HG02571 (cell line): ENCODE results near the gene USP25.
A peak's percentile ranks its signal among the peaks of the same experiment; 100 is the strongest.

Experiments used
- ATAC-seq: cut with Tn5 transposase; IDR thresholded peaks from one replicate; pipeline ENCODE4 v1.9.1; 2021; ENCODE audit warnings: mild to moderate bottlenecking, moderate library complexity; ENCODE audit not compliant: unreplicated experiment

Gene USP25, protein sequence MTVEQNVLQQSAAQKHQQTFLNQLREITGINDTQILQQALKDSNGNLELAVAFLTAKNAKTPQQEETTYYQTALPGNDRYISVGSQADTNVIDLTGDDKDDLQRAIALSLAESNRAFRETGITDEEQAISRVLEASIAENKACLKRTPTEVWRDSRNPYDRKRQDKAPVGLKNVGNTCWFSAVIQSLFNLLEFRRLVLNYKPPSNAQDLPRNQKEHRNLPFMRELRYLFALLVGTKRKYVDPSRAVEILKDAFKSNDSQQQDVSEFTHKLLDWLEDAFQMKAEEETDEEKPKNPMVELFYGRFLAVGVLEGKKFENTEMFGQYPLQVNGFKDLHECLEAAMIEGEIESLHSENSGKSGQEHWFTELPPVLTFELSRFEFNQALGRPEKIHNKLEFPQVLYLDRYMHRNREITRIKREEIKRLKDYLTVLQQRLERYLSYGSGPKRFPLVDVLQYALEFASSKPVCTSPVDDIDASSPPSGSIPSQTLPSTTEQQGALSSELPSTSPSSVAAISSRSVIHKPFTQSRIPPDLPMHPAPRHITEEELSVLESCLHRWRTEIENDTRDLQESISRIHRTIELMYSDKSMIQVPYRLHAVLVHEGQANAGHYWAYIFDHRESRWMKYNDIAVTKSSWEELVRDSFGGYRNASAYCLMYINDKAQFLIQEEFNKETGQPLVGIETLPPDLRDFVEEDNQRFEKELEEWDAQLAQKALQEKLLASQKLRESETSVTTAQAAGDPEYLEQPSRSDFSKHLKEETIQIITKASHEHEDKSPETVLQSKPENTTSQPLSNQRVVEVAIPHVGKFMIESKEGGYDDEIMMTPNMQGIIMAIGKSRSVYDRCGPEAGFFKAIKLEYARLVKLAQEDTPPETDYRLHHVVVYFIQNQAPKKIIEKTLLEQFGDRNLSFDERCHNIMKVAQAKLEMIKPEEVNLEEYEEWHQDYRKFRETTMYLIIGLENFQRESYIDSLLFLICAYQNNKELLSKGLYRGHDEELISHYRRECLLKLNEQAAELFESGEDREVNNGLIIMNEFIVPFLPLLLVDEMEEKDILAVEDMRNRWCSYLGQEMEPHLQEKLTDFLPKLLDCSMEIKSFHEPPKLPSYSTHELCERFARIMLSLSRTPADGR

DNA sequence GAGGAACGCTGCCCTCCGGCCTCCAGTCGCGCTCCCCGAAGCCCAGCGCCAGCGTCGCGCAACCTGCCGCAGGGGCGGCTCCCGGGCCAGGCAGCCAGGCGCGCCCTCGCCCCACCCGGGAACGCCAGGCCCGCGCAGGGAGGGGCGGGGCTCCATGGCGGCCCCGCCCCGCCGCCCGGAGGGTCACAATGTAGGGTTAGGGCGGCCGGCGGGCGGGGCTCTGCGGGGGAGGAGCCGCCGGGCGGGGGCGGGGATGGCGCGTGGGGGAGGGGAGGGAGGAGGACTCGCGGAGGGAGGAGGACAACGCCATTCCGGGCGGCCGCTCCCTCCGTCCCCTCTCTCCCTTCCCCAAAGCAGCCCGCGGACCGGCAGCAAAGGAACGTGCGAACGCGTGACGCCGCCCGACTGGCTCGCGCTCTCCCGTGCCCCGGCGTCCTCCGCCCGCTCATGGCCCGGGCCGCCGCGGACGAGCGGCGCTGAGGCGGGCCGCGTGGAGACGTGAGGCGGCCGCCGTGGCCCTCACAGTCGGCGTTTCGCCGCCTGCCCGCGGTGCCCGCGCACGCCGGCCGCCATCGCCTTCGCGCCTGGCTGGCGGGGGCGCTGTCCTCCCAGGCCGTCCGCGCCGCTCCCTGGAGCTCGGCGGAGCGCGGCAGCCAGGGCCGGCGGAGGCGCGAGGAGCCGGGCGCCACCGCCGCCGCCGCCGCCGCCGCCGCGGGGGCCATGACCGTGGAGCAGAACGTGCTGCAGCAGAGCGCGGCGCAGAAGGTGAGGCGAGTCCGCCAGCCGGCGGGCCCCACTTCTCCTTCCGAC is at the start of gene USP25:
TSS of gene USP25 (plus strand) at position 309 of the 810 bp plus-strand sequence. CDS start at position 721, 412 bp downstream.
- ATAC-seq = peak; percentile 78

DNA sequence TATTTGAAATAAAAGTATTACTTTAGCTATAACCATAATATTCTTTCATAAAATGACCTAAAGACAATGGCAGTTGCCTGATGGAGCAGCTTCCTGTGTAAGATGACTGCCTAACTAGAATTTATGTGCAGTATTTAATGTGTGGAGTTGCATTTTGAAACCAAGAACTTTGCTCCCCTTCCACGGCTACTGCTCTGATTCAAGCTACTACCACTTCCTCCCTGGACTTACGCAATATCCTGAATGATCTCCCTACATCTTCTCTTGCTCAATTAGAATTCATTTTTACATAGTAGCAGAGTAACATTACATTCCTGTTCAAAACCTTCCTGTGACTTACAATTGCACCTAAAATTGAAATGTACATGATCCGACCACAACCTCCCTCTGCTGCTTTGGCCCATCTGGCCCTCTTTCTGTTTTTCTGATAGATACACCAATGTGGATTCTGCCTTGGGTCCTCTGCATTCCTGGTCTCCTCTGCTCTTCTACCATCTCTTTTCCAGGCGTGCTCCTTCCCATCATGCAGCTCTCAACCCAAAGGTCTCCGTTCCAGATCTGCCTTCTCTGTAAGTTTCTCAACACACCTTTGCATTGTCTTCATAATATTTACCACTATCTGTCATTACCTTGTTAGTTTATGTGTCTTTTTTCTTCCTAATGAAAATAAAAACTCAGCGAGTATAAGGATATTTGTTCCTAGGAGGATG is 47.4 kb upstream of the USP25 start:
- no peak for ATAC-seq

- no peak for ATAC-seq
Observed at GRCh38 chr21:15682977-15683376, 46.8 kb upstream of the USP25 start.

- no peak for ATAC-seq
Observed at GRCh38 chr21:15686506-15686905, 43.3 kb upstream of the USP25 start.

DNA sequence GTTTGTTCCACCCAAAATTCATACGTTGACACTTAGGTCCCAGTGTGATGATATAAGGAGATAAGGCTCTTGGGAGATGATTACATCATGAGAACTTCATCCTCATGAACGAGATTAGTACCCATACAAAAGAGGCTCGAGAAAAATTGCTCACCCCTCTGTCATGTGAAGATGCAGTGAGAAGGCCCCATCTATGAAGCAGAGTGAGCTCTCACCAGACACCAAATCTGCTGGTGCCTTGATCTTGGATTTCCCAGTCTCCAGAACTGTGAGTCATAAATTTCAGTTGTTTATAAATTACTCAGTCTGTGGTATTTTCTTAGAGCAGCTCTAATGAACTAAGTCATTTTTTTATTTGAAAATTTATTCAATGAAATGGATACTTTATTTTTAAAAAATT is 42.6 kb upstream of the USP25 start:
- ATAC-seq = no peak

GRCh38 chr21:15688016-15688415 is 41.8 kb upstream of the USP25 start:
- ATAC-seq = no peak

GRCh38 chr21:15688809-15689208 is 41.0 kb upstream of the USP25 start:
- no peak for ATAC-seq

GRCh38 chr21:15692711-15693110 is 37.1 kb upstream of the USP25 start:
- ATAC-seq = no peak

DNA sequence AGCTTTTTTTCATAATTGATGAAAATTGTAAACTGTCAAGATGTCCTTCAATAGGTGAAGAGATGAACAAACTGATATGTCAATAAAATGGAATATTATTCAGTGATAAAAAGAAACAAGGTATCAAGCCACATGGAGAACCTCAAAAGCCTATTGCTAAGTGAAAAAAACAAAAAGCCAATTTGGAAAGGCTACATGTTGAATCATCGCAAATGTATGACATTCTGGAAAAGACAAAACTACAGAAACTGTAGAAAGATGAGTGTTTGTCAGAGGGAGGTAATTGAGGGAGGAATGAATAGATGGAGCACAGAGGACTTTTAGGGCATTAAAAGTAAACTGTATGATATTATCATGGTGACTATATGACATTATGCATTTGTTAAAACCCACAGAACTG is 34.5 kb upstream of the USP25 start:
- no peak for ATAC-seq

DNA sequence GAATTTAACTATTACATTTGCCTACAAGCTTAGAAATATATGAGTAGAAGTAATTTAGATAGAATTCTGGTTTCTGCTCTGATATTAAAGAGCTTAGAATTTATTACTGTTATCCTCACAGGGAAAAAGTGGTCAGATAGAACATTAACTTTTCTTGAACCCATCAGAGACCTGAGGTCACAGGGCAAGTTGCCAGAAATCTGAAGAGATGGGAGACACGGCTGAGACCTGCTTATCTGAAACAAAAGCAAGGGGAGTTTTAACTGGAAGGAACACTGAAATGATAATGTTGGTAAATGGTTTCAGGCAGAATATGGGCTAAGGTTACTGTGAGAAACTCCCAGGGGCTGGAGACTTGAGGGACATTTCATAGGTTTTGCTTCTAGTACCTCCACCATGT is 28.0 kb upstream of the USP25 start:
- ATAC-seq = no peak

DNA sequence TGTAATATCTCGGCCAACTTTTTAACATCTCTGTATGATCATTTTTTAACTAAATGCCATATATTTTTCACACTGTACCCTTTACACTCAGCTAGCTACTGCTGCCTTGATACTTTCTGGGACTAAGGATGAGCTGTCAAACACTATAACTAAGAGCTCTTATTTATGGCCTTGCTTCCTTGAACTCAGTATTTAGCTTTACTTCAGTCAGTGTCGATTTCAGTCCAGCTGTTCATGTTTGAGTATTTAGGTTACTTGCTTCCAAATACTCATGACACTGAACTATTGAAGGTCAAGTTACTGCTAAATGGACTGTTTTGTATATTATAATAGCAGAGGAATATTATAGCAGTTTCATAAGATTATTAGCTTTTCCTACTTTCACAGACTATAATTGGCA is 25.9 kb upstream of the USP25 start:
- ATAC-seq = no peak

- ATAC-seq = no peak
Observed at GRCh38 chr21:15706696-15707095, 23.1 kb upstream of the USP25 start.

- ATAC-seq = no peak
Observed at GRCh38 chr21:15713412-15713811, 16.4 kb upstream of the USP25 start.

DNA sequence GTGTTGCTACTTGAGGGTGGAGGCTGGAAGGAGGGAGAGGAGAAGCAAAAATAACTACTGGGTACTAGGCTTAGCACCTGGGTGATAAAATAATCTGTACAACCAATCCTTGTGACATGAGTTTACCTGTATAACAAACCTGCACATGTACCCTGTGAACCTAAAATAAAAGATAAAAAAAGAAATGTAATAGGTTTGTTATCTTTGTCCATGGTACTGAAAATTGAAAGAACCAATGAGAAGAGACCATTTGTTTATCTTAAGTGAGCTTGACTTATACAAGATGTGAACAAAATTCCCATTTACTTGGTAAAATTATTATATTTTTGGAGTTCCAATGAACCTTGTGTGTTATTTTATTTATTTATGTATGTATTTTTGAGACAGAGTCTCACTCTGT is 11.1 kb upstream of the USP25 start:
- ATAC-seq = no peak

GRCh38 chr21:15719976-15720375 is 9.8 kb upstream of the USP25 start:
- no peak for ATAC-seq

- no peak for ATAC-seq
Observed at GRCh38 chr21:15722591-15723324, 7.0 kb upstream of the USP25 start.

DNA sequence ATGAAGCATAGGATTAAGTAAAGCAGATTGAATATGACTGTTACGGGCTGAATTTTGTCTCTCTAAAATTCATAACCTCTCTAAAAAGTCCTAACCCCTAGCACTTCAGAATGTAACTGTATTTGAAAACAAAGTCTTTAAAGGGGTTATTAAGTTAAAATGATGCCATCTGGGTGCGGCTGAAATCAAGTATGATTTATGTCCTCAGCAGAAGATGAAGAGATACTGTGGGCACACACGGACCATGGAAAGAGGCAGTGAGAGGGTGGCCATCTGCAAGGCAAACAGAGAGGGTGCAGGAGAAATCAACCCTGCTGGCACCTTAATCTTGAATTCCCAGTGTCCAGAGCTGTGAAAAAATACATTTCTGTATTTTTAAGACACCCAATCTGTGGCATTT is 3.8 kb upstream of the USP25 start:
- ATAC-seq = no peak

DNA sequence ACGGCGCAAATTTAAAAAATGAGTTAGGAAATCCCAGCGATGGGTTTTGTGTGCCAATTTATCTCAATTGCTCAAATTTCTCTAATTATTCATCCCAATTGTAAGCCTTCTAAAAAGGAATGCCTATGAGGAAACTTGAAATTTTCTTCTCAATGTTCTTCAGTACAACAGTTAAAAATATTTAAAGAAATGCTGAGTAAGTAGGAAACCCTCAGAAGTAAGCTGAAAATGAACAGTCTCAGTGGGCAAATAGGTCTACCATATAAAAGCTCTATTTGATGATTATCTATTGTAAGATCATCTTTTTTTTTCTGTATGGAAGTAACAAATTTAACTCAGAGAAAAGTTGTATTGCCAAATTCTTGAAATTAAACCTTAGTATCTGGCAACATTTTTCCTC is 1.7 kb upstream of the USP25 start:
- no peak for ATAC-seq

DNA sequence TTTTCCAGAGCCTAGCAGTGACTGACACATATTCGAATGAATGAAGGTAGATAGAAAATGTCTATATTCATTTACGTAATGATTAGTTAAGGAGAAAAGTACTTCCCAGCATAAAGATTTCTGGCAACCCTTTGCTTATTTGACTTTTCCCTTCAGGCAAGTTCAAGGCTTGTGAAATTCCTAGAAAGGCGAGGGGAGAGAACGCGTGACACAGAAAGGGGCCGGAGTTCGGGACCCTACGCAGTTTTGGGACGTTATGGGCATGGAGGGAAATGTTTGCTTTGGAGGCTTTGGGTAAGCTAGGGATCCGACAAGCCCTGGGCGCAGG is 472 bp upstream of the USP25 start:
- no peak for ATAC-seq
